IMR-90 (cell line): ENCODE data around the gene TMCO2. TPM values are rescaled to one million over a fixed set of nuclear protein-coding genes. Genes with fewer than 3 reads are reported as not detected.
"Not testable (repeated sequence)": the region's sequence is repeated elsewhere in the genome, so short reads cannot be mapped to it uniquely, and the experiment has no call there.

Experiments
- ATAC-seq: fragments of 200-7000 bp; cut with Tn5 transposase; 2 replicates; pipeline ENCODE4 v1.9.1; 2020; ENCODE audit warnings: low read depth, mild to moderate bottlenecking, moderate library complexity
- BruUV-seq: library from RNA; stranded (reverse); fragments of 400-500 nt; replicated peaks from 2 replicates; lab custom pipeline; 2021; lab: Mats Ljungman, UMichigan
- CTCF ChIA-PET: fragments of 300-600 bp; formaldehyde crosslinking; extraction: SDS; loops from one replicate; lab custom pipeline; 2021; ENCODE audit warnings: antibody characterized with exemption; lab: Yijun Ruan, JAX
- POLR2A ChIA-PET: fragments of 300-600 bp; sonication (Branson Sonifier 250); formaldehyde crosslinking; loops from one replicate; lab custom pipeline; 2022; ENCODE audit warnings: antibody characterized with exemption; ENCODE audit not compliant: unreplicated experiment; lab: Charles Lee
- DNase-seq: peaks from one replicate; pipeline ENCODE4 v3.0.0; 2013
- H2AFZ ChIP-seq: replicated peaks from 2 replicates; pipeline ENCODE3; 2013; ENCODE audit warnings: low read length, mild to moderate bottlenecking; ENCODE audit not compliant: poor library complexity
- H2AK5ac ChIP-seq: 2 replicates; pipeline ENCODE4 v1.6.1; 2013; ENCODE audit warnings: low read depth, low read length, inconsistent platforms
- H2AK9ac ChIP-seq: replicated peaks from 2 replicates; pipeline ENCODE3; 2013; ENCODE audit warnings: mild to moderate bottlenecking, low read depth, low read length, moderate library complexity; ENCODE audit not compliant: poor library complexity
- H2BK120ac ChIP-seq: 2 replicates; pipeline ENCODE4 v1.6.1; 2013; ENCODE audit warnings: low read depth, low read length, inconsistent platforms
- H2BK15ac ChIP-seq: 3 replicates; pipeline ENCODE4 v1.6.1; 2013; ENCODE audit warnings: low read depth, low read length, inconsistent platforms
- H2BK20ac ChIP-seq: 2 replicates; pipeline ENCODE4 v1.6.1; 2013; ENCODE audit warnings: low read depth, mild to moderate bottlenecking, inconsistent platforms, low read length, moderate library complexity
- H2BK5ac ChIP-seq: 2 replicates; pipeline ENCODE4 v1.6.1; 2013; ENCODE audit warnings: mild to moderate bottlenecking, low read depth, low read length, inconsistent platforms; ENCODE audit not compliant: poor library complexity, severe bottlenecking
- H3K14ac ChIP-seq: replicated peaks from 2 replicates; pipeline ENCODE4 v1.6.1; 2013; ENCODE audit warnings: low read depth, low read length, inconsistent platforms
- H3K18ac ChIP-seq: 2 replicates; pipeline ENCODE4 v1.6.1; 2013; ENCODE audit warnings: low read depth, low read length, control low read depth
- H3K23ac ChIP-seq: 2 replicates; pipeline ENCODE4 v1.6.1; 2013; ENCODE audit warnings: low read depth, low read length, inconsistent platforms
- H3K27ac ChIP-seq: 2 replicates; pipeline ENCODE4 v1.5.1; 2013; ENCODE audit warnings: mild to moderate bottlenecking, control low read depth, low read length; ENCODE audit not compliant: insufficient read depth
- H3K27me3 ChIP-seq: 2 replicates; pipeline ENCODE4 v1.6.1; 2013; ENCODE audit warnings: low read length; ENCODE audit not compliant: control insufficient read depth, insufficient read depth
- H3K36me3 ChIP-seq: 2 replicates; pipeline ENCODE4 v1.6.1; 2013; ENCODE audit warnings: low read length, mixed read lengths; ENCODE audit not compliant: control insufficient read depth, insufficient read depth
- H3K4ac ChIP-seq: 2 replicates; pipeline ENCODE4 v1.6.1; 2013; ENCODE audit warnings: low read depth, low read length, inconsistent platforms
- H3K4me1 ChIP-seq: 2 replicates; pipeline ENCODE4 v1.6.1; 2013; ENCODE audit warnings: low read length, mixed read lengths; ENCODE audit not compliant: control insufficient read depth, insufficient read depth
- H3K4me2 ChIP-seq: 2 replicates; pipeline ENCODE4 v1.6.1; 2013; ENCODE audit warnings: low read depth, mild to moderate bottlenecking, control low read depth, low read length, moderate library complexity
- H3K4me3 ChIP-seq: 2 replicates; pipeline ENCODE4 v1.5.1; 2013; ENCODE audit warnings: low read depth, mild to moderate bottlenecking, control low read depth, low read length, moderate library complexity; ENCODE audit not compliant: insufficient read depth
- H3K56ac ChIP-seq: 2 replicates; pipeline ENCODE4 v1.6.1; 2013; ENCODE audit warnings: low read length, inconsistent platforms; ENCODE audit not compliant: insufficient read depth; ENCODE audit errors: extremely low read depth
- H3K79me1 ChIP-seq, 2 experiments: 2 replicates each; pipeline ENCODE4 v1.6.1; 2013; ENCODE audit warnings: low read length in 2 of 2, inconsistent platforms in 1 of 2, low read depth in 1 of 2
- H3K9ac ChIP-seq: 2 replicates; pipeline ENCODE4 v1.6.1; 2013; ENCODE audit warnings: low read depth, low read length, control low read depth
- H3K9me1 ChIP-seq: 2 replicates; pipeline ENCODE4 v1.6.1; 2013; ENCODE audit warnings: low read length, inconsistent platforms; ENCODE audit not compliant: insufficient read depth
- H3K9me3 ChIP-seq: 2 replicates; pipeline ENCODE4 v1.6.1; 2013; ENCODE audit warnings: low read length; ENCODE audit not compliant: control insufficient read depth, insufficient read depth
- H4K20me1 ChIP-seq: 2 replicates; pipeline ENCODE4 v1.6.1; 2013; ENCODE audit warnings: low read length, inconsistent platforms; ENCODE audit not compliant: insufficient read depth
- H4K5ac ChIP-seq: 2 replicates; pipeline ENCODE4 v1.6.1; 2013; ENCODE audit warnings: mild to moderate bottlenecking, low read depth, low read length, control low read depth
- H4K8ac ChIP-seq, 2 experiments: 2 replicates each; pipeline ENCODE4 v1.6.1; 2013; ENCODE audit warnings: low read depth in 2 of 2, low read length in 2 of 2, control low read depth in 1 of 2, inconsistent platforms in 1 of 2
- H4K91ac ChIP-seq: 2 replicates; pipeline ENCODE4 v1.6.1; 2013; ENCODE audit warnings: low read depth, low read length, inconsistent platforms; ENCODE audit not compliant: insufficient read depth
- WGBS, 2 experiments: methylation state at CpG; one replicate each; pipeline versions ENCODE4 v1.1.5 to v1.1.7; 2013; ENCODE audit warnings: missing lambda C conversion rate in 2 of 2; ENCODE audit not compliant: insufficient read length in 1 of 2; ENCODE audit errors: extremely low coverage in 2 of 2; 5-methylcytosine and 5-hydroxymethylcytosine counted together
- dilution Hi-C: fragments of 300-500 bp; cut with HindIII; formaldehyde crosslinking; loops from one replicate; pipeline ENCODE4 v1.14.3; 2018; ENCODE audit warnings: low sequenced_read_pairs; ENCODE audit not compliant: unreplicated experiment
- in situ Hi-C: fragments of 300-500 bp; cut with MboI; formaldehyde crosslinking; loops from 3 replicates; pipeline ENCODE4 v1.14.3; 2019; ENCODE audit warnings: low sequenced_read_pairs, inconsistent platforms, mixed read lengths
- intact Hi-C: fragments of 100-400 bp; cut with micrococcal nuclease; formaldehyde crosslinking; loops from 2 replicates; pipeline ENCODE4 v1.10.0; 2022
- polyA plus RNA-seq, 3 experiments: library from polyadenylated mRNA; depleted of rRNA; stranded (reverse); fragments of >200 nt; gene quantifications; 2 replicates each; pipeline ENCODE4 v1.2.3, GENCODE V29; 2012; ENCODE audit warnings: low replicate concordance in 1 of 3
- total RNA-seq: library from RNA; depleted of rRNA; stranded (reverse); fragments of >200 nt; gene quantifications from 2 replicates; pipeline ENCODE4 v1.2.3, GENCODE V29; 2012

The TMCO2 gene
- total and polyA plus RNA-seq, 2 of the 4 experiments (the other 2 are of a cell fraction): not detected

- ATAC-seq, H3K4me3 ChIP-seq, H3K27me3 ChIP-seq, H3K9me1 ChIP-seq, in situ Hi-C loops, H3K4me2 ChIP-seq, H3K14ac ChIP-seq, H2BK5ac ChIP-seq, H2AK5ac ChIP-seq, H2BK15ac ChIP-seq, H4K5ac ChIP-seq, H4K20me1 ChIP-seq, H2BK20ac ChIP-seq, H4K91ac ChIP-seq, H3K4ac ChIP-seq, POLR2A ChIA-PET, H2AK9ac ChIP-seq, H3K36me3 ChIP-seq, H2BK120ac ChIP-seq, H3K9me3 ChIP-seq, H4K8ac ChIP-seq, H3K27ac ChIP-seq, H3K56ac ChIP-seq, H3K23ac ChIP-seq, H3K4me1 ChIP-seq, dilution Hi-C loops, BruUV-seq, DNase-seq, H3K9ac ChIP-seq, H3K18ac ChIP-seq, intact Hi-C loops, H2AFZ ChIP-seq: not testable (repeated sequence)
- CTCF ChIA-PET: interaction anchor here (1.1 kb wide), 1 partner anchor 11 kb away, joined by 3 read pairs; no protein-coding TSS in a partner anchor
- WGBS, 2 experiments: 100% methylated on average over 2 of the region's 18 CpGs; no CpG with 5 or more reads in 1 of the 2 experiments
- peaks cover 17 to 28% of the 10 kb centered on the region in 2 experiments for H3K79me1 ChIP-seq
Observed at GRCh38 chr1:40221471-40221905, 26.2 kb upstream of the TMCO2 start.
